Stomach (tissue), 4 donors: ENCODE results near the gene QRICH2.

Experiments
- CTCF ChIP-seq, 7 experiments: fragments of 450-650 bp in 4 of 7; fragments of 200-600 bp in 3 of 7; sonication (generic) in 3 of 7; IDR thresholded peaks; one replicate each; pipeline ENCODE4 v1.5.1; 2016 to 2019; ENCODE audit warnings: antibody characterized with exemption in 7 of 7, control low read depth in 2 of 7, mild to moderate bottlenecking in 1 of 7
- EP300 ChIP-seq: sonication (generic); formaldehyde crosslinking; IDR thresholded peaks from one replicate; pipeline ENCODE4 v1.6.1; 2017; ENCODE audit warnings: antibody characterized with exemption

GRCh38 chr17:76268015-76268749 is 39.9 kb downstream of the QRICH2 start:
- TF ChIP-seq CTCF (IDR thresholded peaks at IDR 0.05), result no peak
- TF ChIP-seq EP300, result no peak
